Ammon's horn (tissue), 1 donor: Measurements from ENCODE around the gene CCDC70.

Experiments
- DNase-seq: peaks from one replicate; pipeline ENCODE4 v3.0.0-alpha.2; 2016; ENCODE audit warnings: low spot score

CCDC70 gene

DNA sequence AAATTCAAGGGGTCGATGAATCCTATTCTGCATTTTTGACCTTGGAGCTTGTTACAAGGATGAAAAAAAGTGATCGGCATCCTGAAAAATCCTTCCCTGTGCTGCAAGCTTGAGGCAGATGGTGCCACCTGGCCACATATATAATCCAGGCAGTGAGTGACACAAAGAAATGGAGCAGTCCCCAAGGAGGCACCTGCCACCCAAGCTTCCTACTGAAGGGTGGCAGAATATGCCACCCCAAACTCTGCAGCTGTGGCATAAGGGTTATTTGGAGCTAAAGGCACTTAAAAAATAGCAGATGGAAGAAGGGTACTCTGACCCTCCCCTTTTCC is 32.2 kb upstream of the CCDC70 start:
- no peak for DNase-seq

- DNase-seq = no peak
These were observed 30.2 kb upstream of the CCDC70 start for GRCh38 chr13:51831519-51831918.

DNA sequence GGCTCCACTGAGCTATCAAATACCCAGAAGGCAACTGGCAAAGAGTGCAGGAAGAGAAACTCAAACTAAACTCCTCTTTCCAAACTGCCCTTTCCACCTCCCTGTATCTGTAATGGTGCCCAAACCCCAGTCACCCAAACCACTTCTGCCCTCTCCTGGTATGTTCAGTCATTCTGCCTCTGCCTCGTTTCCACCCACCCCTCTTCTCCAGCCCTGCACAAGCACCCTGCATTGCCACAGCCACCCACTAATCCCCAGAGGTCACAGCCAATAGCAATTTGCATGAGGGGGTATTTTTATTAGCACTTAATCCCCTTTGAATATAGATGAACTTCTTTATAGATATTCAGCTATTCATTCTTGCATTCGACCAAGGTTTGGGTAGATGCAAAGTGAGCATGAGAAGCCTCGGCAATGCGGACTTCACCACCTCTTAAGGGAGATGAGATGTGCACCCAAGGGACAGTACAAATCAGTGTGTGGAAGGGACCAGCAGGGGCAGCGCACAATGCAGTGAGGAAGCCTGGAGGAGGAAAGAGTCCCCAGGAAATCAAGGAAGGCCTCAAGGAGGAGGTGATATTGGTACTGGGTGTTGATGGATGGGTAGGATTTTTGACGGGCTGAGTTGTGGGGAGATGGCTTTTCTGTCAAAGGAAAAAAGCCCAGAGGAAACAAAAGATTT is 29.2 kb upstream of the CCDC70 start:
- peak; percentile 56 for DNase-seq

DNA sequence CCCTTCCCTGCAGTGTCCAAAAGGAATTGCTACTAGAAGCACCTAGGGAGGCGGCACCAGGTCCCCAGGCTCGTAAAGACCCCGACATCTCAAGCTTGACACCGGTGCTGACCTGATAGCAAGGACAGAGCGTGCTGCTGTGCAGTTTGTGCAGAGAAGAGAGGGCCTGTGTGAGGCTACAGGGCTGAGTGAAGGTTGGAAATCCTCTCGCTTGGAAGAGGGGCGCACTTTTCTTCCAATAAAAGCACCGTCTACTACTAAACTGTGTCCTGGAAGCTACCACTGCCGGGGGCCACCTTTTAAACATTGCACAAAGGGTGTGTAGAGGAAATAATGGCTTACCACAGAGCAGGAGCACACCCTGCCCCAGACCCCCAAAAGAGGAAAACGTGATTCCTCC is 27.8 kb upstream of the CCDC70 start:
- DNase-seq = no peak

DNA sequence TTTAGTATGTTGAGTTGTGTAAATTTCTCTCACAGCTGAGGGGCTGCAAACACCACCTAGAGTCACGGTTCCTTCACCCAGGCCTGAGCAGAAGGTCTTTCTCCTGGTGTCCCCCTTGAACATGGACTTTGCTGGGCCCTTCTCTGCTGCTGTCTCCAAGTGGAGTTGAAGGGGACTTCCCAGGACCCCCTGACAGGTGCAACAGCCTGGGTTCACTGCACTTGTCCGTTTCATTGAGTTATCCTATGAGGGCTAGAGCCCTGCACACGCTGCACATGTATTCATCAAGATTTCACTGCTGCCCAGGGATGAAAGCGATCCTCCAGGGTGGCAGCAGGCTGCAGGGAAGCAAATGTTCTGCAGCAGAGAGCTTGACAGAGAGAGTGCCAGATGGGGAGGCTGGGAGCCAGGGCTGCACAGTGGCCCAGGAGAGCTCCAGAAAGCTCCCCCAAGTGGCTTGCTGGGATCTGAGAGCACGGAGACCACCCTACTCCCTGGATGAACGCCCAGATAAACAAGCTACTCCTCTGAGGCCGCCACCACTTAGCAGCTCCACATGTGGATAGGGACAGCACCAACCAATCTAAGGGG is 27.1 kb upstream of the CCDC70 start:
- DNase-seq = peak; percentile 77

DNA sequence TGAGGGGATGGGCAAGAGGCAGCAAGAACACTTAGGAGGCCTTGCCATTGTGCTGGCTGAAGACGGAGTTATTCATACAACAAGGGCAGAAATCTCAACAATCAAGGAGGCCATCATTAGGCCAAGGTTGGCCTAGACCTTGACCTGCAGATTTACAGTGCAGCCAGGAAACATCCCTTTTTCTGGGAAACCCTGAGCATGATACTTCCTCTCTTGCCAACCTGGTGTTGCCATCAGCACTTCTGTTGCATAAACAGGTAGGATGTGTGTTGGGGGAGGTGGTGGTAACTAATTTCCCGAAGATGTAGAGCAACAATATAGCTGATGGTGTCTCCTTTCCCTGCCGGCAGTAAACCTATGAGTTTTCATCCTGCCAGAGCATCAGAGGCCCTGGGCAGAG is 24.8 kb upstream of the CCDC70 start:
- DNase-seq = no peak

DNA sequence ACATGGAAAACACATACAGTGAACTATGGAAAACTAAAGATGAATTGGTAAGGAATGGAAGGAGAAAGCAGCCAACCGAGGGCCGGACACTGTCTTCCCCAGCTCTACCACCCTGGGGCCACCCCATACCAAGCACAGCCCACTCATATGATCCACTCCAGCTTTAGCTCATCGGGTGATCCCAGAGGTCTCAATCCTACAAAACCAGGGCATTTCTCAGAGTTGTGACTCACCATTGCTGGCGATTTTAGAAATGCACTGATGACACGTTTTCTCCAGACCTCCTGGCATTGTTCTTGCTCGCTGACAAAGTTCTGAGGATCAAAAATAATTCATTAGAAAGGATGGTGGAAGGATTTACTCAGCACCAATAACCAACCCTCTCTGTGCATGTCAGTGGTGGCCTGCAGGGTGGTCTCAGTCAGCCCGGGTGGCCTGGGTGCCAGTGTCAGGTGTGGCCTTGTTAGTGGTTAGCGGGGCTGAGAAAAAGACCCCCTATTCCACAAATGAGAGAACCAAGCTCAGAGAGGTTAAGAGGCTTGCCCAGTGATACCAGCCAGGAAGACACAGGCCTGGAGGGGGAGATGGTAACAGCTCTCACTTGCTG is 23.4 kb upstream of the CCDC70 start:
- DNase-seq = no peak

DNA sequence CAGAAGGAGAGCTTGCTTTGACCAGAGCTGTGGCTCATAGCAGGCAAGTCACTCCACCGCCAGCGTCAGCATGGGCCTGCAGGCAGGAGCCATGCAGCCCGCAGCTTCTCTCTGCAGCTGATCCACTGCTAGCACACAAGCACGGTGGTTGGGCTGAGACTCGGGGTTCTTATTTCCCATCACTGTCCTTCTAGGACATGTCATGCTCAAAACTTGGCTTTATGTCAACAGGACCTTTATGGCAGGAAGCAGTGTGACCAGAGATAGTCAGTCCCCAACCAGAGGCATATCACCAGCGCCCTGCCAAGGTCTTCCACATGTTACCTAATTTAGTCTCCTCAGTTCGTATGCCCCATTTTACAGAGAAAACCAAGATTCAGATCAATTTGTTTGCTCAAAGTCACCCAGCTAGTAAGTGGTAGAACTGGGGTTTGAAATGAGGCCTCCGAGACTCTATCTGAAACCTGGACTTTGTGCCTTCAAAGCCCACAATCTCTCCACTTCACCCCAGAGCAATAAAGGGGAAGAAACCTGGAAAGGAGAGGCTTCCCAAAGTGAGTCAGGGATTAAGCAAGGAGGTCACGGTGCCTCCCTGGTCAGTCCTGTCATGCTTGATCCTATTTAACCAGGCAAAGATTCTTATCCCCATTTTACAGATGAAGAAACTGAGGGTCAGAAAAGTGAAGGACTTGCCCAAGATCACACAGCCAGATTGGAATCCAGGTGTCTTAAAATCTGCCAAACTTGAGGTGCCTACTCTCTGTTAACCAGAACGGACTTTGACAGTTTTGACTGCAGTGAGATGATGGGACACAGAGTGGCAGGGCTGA is 21.8 kb upstream of the CCDC70 start:
- DNase-seq = no peak

DNA sequence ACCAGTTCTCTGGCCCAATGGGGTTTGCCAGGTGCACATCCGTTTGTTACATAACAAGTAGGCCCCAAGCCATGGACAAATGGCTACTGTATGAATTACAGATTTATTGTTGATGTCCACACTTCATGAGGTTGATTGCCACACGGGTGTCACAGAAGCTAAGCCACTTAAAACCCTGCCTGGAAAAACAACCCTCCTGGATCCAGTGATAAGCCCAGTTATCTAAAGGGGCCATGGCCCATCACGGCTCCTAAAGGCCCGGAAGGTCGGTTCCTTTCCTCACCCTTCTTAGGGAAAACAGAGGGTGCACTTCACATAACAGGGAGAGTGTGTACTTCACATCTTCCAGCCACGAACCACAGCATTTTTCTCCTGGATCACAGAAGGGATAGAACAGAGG is 20.9 kb upstream of the CCDC70 start:
- no peak for DNase-seq

GRCh38 chr13:51841732-51842131 is 20.0 kb upstream of the CCDC70 start:
- no peak for DNase-seq

GRCh38 chr13:51843529-51843928 is 18.2 kb upstream of the CCDC70 start:
- DNase-seq = no peak

DNA sequence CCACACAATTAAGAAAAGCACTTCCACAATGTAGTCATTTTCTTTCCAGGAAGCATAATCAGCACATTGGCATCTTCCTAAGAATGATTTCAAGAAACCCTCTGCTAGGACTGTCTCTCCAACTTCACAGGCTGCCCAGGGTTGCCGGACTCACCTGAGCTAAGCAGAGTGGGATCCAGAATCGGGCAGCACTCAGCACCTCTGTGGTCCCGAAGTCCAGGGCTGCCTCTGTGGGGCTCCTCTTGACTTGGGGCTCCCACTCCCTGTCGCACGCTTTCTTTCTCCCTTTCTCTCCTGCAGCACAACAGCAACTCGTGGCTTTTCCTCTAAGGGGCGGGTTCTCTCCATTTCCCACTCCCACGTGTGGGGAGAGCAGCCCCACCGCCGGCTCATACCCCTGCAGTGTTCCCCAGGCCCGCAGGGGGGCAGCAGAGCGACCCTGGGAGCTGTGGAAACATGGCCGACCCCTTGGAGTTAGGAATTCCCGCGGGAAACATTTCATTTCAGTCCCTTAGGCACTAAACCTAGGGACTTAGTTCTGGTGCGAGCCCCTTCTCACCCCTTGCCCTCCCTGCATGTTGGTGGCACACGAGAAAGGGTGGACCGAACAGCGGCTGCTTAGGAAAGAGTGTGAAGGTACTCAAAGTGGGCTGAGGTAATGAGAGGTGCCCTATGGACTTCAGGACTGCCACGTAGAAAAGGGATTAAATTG is 16.8 kb upstream of the CCDC70 start, which contains the start of gene TMEM272:
Gene TMEM272 (minus strand): TSS at position 316 of the 712 bp plus-strand sequence. CDS start 6,647 bp downstream, outside the sequence.
- peak; percentile 58 for DNase-seq

DNA sequence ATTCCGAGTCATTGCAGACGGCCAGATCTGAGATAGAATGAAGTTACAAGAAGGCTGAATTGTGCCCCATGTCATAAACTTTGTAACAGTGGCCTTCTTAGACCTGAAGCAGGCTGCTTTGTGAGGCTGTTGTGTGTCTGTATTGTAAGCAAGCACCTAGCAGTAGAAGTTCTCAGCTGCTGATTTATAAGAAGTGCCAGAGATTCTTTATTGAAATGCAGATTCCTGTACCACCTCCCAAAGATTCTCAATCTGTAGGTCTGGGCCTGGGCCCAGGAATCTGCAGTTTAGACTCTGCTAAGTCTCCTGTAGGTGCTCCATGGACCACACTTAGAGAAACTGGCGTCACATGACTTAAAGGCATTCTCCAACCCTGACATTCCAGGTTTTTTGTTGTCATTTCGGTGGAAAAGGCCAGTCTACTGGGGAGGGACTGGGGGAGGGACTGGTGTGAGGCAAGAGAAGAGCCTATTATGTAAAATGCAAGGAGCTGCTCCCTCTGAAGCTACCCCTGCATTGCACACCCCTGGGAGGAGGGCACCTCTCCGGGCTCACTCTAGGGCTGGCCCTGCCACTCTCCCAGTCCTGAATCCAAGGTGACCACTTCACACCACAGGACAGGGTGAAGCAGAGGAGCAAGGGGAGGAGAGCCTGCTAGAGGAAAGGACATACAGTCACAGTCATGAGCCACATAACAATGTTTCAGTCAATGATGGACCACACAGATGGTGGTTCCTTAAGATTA is 16.0 kb upstream of the CCDC70 start:
- no peak for DNase-seq

DNA sequence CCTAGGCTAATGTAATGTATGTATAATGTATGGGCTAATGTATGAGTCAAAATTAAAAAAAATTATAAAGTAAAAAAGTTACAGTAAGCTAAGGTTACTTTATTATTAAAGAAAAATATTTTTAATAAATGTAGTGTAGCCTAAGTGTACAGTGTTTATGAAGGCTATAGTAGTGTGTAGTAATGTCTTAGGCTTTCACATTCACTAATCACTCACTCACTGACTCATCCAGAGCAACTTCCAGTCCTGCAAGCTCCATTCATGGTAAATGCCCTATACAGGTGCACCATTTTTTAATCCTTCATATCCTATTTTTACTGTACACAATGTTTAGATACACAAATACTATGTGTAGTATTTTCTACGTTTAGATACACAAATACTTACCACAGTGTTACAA is 15.0 kb upstream of the CCDC70 start:
- no peak for DNase-seq

DNA sequence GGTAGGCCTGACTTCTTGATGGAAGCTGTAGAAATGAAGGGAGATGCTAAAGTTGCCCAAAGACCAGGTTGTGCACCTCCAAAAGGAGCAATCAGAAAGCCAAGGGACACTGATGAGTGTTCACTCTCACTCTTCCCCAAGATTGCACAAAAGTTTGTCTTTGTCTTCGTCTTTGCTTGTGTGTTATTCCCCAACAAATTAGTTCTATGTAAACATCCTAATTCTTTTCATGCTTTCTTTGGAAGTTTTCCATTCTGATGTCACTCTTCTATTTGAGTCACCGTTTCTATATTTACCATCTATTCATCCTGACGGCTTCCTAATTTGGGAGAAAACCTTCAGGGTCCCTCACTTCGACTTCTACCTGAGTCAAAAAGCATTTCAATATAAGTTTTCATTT is 13.1 kb upstream of the CCDC70 start:
- DNase-seq = no peak

DNA sequence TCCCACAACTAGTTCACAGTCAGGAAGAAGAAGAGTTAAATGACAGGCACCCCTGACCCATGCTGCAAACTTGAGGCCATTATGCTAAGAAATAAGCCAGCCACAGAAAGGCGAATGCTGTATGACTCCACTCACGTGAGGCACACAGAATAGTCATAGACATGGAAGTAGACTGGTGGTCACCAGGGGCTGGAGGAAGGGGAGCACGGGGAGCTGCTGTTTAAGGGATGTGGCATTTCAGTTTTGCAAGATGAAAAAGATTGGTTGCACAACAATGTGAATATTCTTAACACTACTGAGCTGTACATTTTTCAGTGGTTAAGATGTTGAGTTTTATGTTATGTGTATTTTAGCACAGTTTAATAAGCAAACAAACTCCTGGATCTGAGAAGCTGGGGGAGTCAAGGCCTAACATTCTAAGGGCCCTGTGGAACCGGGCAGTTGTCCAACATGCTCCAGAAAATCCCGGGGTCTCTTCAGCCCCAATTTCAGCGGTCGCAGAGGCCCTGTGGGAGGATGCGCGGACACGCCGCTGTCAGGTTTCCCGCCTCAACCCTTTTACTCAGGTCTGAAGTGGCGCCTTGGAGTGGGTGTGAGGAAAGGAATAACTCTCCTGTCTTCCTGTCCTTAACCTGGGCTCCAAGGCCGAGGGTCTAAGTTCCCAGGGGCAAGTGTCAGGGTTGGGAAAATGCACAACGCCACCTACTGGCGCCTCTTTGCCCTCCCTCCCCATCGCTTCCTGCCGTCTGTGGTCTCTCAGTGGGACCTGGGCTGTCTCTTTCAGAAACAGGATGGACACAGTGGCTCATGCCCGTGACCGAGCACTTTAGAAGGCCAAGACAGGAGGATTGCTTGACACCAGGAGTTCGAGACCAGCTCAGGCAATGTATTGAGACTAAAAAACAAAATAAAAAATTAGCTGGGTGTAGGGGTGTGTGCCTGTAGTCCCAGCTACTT is 12.3 kb upstream of the CCDC70 start:
- no peak for DNase-seq

GRCh38 chr13:51856027-51856736 is 5.6 kb upstream of the CCDC70 start:
- DNase-seq = no peak

- no peak for DNase-seq
These were observed 4.8 kb upstream of the CCDC70 start for GRCh38 chr13:51856998-51857397.

GRCh38 chr13:51858433-51859247 is 3.1 kb upstream of the CCDC70 start:
- DNase-seq = no peak
